ENCODE data around the gene AMPD2.

DNA sequence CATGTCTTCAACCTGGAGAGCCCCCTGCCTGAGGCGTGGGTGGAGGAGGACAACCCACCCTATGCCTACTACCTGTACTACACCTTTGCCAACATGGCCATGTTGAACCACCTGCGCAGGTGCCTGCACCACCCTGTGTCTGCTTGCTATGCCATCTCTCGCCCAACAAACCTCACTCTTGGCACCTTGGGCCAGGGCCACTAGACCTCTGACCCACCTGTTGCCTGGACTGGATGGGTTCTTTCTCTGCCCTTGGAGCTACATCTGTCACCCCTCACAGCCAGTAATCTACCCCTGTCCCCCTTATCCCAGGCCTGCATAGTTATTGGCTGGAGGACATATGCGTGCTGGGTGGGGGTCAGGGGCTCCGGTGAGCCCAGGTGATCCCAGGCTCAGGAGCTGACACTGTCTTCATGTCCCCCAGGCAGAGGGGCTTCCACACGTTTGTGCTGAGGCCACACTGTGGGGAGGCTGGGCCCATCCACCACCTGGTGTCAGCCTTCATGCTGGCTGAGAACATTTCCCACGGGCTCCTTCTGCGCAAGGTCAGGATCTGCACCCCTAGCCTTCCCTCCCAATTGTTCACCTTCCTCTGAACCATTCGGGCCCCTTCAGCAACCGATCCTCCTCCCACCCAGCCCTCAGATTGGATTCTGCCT lies 9.9 kb downstream of the AMPD2 start:
- no peak for TF ChIP-seq POLR2AphosphoS5 (IDR thresholded peaks at IDR 0.05)
- TF ChIP-seq, protein P1, sequence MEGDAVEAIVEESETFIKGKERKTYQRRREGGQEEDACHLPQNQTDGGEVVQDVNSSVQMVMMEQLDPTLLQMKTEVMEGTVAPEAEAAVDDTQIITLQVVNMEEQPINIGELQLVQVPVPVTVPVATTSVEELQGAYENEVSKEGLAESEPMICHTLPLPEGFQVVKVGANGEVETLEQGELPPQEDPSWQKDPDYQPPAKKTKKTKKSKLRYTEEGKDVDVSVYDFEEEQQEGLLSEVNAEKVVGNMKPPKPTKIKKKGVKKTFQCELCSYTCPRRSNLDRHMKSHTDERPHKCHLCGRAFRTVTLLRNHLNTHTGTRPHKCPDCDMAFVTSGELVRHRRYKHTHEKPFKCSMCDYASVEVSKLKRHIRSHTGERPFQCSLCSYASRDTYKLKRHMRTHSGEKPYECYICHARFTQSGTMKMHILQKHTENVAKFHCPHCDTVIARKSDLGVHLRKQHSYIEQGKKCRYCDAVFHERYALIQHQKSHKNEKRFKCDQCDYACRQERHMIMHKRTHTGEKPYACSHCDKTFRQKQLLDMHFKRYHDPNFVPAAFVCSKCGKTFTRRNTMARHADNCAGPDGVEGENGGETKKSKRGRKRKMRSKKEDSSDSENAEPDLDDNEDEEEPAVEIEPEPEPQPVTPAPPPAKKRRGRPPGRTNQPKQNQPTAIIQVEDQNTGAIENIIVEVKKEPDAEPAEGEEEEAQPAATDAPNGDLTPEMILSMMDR (IDR thresholded peaks at IDR 0.05 in 8 of 11, conservative IDR thresholded peaks at IDR 0.05 in 3 of 11): no peak

All from spleen (tissue), 7 donors.